GM19043 (cell line): ENCODE measurements around the gene CFAP119.

Experiments
- ATAC-seq: cut with Tn5 transposase; IDR thresholded peaks from one replicate; pipeline ENCODE4 v1.9.1; 2021; ENCODE audit warnings: low read depth; ENCODE audit not compliant: unreplicated experiment

The CFAP119 gene

GRCh38 chr16:30782486-30783279 is 20.8 kb upstream of the CFAP119 start:
- no peak for ATAC-seq

- ATAC-seq = no peak
Measured at GRCh38 chr16:30780549-30780948, 18.7 kb upstream of the CFAP119 start.

GRCh38 chr16:30780021-30780420 is 18.2 kb upstream of the CFAP119 start:
- ATAC-seq = no peak

- ATAC-seq = no peak
Measured at GRCh38 chr16:30779596-30779995, 17.7 kb upstream of the CFAP119 start.

- ATAC-seq = no peak
Measured at GRCh38 chr16:30778549-30779244, 16.8 kb upstream of the CFAP119 start.

DNA sequence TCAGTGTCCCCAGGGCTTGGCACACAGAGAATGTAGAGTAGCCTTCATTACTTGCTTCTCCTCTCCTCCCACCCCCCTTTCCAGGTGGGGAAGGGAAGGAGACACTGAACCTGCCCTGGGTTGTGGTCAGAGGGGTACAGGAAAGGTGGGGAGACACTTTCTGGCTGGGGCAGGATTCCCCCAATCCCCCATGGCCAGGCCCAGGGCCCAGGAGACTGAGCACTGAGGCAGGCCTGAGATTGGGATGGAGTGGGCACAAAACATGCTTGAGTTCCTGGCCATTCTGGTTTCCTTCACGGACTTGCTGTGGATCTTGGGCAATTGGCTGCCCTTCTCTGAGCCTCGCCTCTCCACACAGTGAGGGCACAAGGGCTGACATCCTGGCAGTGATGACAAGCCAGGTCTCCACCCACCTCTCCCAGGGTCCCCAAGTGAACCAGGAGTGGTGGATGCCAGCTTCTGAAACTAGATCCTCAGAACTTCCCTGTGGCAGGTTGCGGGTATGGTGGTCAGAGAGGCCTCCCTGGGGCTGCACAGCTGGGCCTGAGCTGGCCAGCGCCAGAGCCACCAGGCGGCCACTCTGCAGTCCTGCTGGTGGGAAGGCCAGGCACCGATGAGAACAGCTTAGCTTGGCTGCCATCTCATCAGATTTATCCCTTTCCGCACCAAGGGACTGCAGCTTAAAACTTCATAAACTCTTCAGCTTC is 15.9 kb upstream of the CFAP119 start:
- no peak for ATAC-seq

DNA sequence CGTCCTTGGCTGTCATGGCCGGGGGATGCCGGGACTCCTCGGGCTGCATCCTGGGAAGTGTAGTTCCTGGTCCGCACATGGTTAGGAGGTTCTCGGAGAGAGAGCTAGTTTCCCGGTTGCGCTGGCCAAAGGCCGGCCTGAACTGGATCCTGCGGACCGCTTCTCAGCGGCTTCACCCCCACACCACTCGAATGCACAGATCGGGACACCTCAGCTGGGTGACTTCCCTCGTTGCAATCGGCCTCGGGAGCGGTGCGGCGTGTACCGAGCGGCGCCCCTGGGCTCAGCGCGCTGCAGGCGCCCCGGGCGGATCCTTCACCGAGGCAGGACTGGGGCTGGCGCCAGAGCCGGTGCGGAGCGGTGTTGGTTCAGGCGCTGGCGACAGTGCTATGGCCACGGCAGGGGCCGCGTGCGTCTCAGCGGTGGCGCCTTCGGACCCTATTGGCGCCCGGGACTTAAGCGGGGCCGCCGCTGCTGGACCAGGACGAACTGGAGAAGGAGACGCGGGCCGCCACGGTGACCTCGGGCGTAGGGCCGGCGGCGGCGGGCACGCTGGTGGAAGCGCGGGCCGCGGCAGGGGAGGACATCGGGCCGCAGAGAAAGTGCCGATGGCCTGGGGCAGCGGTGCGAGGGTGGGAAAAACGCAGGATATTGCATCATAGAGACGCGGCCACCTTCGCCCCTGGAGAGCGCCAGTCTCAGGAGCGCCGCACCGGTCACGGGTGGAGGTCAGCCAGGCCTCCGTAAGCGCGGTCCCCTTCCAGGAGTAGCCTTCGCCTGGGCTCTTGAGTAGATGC is 13.7 kb upstream of the CFAP119 start:
- ATAC-seq = no peak

DNA sequence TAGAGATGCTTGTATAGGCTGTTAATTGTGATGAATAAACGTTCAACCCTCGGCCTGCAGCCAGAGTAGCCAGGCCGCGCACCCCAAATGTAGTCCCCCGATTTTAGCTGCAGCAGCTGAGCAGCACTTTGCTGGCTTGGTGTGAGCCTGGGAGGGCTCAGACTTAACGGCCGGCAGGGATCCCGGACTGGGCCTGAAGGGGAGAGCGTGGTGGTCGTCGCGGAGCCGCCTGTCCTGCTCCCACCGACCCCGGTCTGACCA is 13.2 kb upstream of the CFAP119 start:
- ATAC-seq = no peak

DNA sequence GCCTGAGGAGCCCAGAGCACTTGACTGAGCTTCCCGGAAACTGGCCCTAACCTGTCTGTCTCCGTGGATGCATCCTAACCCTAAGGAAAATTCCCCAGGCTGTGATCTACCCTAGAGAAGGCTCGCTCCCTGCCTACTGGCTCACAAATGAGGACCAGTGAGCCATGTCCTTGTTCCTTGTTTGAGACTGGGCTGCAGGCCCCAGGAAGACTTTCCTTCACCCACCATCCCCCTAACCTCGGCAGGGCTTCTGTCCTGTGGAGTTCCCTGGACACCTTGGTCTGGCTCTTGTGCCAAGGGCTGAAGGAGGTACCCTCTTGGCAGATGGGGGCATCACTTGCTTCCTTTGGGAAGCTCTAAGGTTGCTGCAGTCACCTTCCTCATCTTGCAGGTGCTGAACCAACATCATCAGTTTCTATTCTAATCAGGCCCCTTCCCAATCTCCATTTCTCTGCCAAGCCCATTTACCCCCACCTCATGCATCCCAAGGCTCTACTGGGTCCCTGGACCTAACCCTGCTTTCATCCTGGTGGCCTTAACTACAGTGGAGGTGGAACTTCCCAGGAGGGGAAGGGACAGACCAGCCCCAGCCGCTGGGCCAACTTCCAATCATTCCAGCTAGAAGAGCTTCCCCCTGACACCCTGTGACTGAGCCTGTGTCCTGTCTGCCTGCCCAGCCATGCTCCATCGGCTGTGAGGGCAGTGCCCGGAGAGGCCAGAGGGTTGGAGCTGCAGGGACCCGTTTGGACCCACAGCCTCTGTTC is 12.7 kb upstream of the CFAP119 start:
- ATAC-seq = no peak

GRCh38 chr16:30773826-30774225 is 12.0 kb upstream of the CFAP119 start:
- no peak for ATAC-seq

DNA sequence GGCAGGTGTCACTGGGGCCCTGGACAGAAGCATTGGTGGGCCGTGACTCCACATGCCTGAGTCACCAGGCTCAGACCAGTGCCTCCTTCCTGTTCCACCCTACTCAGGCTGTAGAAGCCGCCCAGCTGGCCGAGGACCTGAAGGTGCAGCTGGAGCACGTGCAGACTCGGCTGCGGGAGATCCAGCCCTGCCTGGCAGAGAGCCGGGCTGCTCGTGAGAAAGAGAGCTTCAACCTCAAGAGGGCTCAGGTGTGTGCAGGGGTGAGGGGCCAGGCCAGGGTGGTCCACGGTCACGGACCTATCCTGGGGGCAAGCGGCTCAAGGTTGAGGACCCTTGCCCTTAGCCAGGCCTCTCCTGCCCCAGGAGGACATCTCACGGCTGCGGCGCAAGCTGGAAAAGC is 9.9 kb upstream of the CFAP119 start:
- ATAC-seq = no peak

DNA sequence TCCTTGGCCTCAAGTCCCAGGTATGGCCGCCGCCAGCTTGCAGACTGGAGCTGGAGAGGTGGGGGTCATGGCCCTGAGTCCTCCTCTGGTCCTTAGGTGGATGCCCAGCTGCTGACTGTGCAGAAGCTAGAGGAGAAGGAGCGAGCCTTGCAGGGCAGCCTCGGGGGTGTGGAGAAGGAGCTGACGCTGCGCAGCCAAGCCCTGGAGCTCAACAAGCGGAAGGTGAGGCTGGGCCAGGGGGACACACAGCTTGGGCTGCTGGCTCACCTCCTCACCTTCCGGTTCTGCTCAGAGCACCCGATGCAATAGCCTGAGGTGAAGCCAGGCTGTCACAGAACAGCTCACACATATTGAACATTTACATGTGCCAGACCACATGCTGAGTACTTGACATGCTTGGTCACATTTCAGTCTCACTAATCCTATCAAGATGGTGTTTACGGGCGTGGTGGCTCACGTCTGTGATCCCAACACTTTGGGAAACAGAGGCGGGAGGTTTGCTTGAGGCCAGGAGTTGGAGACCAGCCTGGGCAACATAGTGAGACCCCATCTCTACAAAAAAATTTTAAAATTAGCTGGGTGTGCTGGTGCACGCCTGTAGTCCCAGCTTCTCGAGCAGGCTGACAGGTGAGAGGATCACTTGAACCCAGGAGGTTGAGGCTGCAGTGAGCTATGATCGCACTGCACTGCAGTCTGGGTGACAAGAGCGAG is 7.7 kb upstream of the CFAP119 start:
- no peak for ATAC-seq

DNA sequence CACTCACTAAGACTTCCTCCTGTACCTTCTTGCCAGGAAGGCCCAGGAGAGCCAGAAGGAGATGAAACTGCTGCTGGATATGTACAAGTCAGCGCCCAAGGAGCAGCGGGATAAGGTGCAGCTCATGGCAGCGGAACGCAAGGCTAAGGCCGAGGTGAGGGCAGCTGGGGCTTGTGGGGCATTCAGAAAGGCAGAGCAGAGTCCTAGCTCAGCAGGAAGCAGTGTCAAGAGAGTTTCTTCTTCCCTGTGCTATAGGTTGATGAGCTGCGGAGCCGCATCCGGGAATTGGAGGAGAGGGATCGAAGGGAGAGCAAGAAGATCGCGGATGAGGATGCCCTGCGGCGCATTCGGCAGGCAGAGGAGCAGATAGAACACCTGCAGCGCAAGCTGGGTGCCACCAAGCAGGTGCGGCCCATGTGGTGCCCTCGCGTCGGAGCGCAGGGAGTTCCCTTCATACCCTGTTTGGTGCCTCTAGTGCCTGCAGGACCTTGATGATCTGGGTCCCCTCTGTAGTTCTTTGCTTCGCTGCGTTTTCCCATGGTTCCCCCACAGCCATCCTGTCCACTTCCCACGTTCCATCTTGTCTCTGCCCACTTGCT is 6.8 kb upstream of the CFAP119 start:
- ATAC-seq = no peak

GRCh38 chr16:30767767-30768465 is 6.1 kb upstream of the CFAP119 start:
- ATAC-seq = no peak

GRCh38 chr16:30766933-30767284 is 5.0 kb upstream of the CFAP119 start:
- ATAC-seq = no peak

- no peak for ATAC-seq
Measured at GRCh38 chr16:30766206-30766932, 4.5 kb upstream of the CFAP119 start.

DNA sequence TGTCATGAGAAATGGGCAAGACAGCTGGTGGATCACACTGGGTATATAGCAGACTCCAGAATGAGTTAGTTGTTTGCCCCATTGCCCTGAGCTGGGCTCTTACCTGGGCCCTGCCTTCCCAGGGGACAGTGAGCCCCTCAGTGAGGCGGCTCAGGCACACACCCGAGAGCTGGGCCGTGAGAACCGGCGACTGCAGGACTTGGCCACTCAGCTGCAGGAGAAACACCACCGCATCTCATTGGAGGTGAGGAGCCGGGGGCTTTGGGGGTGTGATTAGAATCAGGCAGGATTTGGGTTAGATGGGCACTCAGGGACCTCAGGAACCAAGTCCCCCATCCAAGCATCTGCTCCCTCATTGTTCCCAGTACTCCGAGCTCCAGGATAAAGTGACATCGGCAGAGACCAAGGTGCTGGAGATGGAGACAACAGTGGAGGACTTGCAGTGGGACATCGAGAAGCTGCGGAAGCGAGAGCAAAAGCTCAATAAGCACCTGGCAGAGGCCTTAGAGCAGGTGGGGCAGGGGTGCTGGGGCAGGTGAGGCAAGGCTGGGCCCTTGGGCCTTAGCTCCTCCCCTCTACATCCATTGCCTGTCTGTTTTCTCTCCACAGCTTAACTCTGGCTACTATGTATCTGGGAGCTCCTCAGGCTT is 3.1 kb upstream of the CFAP119 start:
- ATAC-seq = no peak

DNA sequence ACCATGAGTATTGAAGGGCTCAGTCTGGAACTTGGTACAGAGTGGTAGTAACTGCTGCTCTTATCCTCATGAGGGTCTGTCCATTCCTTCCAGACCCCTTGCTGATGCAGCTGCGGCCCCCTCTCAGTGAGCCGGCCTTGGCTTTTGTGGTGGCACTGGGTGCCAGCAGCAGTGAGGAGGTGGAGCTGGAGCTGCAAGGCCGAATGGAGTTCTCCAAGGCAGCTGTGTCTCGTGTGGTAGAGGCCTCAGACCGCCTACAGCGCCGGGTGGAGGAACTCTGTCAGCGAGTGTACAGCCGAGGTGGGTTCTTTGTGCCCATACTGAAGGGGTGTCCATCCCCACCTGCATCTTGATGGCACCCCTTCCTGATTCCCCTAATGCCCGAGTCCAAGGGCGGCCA is 2.2 kb upstream of the CFAP119 start:
- no peak for ATAC-seq
